NCI-H1417 (cell line): ENCODE results near the gene MICOS13.

Source experiments
- DNase-seq, 3 experiments: peaks; one replicate each; lab custom pipeline; 2025; lab: John Stamatoyannopoulos, UW

Gene MICOS13

GRCh38 chr19:5667751-5668271 is 12.5 kb downstream of the MICOS13 start:
- DNase-seq, result no peak

- no peak for DNase-seq
These were observed 13.2 kb downstream of the MICOS13 start for GRCh38 chr19:5666921-5667610.

- no peak for DNase-seq
These were observed 14.4 kb downstream of the MICOS13 start for GRCh38 chr19:5665781-5666513.

DNA sequence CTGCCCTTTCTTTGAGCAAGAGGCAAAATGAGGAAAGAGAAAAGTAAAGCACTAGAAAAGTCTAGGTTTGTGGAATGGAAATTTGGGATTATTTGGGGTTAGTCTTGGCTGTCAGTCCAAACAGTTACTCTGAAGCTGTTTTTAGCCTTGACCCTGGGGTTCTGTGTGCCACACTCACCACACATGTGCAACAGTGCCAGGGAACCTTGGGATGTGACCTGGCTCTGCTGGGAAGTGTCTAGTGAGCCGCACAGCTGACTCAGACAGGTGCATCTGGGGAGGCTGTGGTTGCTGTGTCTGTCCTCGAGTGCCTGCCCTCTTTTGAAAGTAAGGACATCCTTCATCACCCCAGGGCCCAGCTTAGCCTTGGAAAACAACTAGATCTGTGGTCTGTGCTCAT is 15.8 kb downstream of the MICOS13 start:
- no peak for DNase-seq

DNA sequence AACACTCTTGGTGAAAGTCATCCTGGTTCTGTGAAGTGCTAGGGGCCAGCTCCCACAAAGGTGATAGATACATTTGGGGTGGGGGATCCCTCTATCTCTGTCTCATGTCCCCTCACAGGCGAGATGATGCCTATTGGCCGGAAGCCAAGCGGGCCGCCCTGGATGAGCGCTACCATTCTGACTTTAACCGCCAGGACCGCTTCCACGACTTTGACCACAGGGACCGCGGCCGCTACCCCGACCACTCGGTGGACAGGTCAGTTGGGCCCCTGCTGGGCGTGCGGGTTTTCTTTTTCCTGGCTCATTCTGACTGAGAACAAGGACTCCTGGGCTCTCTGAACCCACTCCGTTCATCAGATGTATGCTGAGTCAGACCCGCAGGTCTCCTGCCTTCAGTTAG is 16.4 kb downstream of the MICOS13 start:
- no peak for DNase-seq

DNA sequence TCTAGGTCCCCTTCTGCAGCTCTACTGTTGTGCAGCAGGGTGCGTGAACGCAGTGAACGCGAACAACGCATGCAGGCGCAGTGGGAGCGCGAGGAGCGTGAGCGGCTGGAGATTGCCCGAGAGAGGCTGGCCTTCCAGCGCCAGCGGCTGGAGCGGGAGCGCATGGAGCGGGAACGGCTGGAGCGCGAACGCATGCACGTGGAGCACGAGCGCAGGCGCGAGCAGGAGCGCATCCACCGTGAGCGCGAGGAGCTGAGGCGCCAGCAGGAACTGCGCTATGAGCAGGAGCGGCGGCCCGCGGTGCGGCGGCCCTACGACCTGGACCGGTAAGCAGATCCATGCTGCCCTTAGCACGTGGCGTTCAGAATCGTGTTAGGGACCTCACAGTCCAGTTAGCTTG is 18.8 kb downstream of the MICOS13 start:
- no peak for DNase-seq

DNA sequence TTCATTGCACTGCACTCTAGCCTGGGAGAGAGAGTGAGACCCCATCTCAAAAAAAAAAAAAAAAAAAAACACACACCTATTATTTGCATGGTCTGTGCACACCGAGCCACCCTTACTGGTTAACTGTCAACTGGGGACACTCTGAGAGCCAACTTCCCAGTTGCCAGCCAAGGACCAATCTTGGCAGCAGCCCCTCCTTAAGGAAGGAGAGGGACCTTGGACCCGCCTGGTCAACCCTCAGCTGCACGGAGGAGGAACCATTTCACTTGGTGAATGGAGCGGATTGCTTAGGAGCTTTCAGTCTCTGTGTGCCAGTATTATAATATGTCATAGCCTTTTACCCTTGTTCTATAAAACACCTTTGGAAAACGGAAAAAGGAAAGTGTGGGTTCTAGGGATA is 24.9 kb downstream of the MICOS13 start:
- DNase-seq, result no peak

GRCh38 chr19:5654931-5655330 is 25.4 kb downstream of the MICOS13 start:
- DNase-seq, result no peak

DNA sequence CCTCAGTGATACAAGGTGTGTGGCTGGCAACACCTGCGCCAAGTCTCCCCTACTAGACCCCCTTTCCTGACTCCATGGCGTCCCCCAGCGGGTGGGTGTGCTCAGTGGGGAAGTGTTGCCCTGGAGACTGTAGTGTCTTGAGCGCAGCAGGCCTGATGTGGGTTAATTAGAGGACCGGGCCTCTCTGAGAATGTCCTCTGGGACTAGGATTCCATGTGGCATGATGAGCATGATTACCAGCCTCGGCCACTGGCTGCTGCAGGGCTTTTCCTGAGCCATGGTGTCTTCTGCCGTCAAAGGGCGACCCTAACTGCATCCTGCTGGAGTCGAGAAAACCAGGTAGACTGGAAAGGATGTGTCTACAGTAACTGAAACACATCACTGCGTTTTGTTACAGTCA is 28.1 kb downstream of the MICOS13 start:
- DNase-seq, result no peak

DNA sequence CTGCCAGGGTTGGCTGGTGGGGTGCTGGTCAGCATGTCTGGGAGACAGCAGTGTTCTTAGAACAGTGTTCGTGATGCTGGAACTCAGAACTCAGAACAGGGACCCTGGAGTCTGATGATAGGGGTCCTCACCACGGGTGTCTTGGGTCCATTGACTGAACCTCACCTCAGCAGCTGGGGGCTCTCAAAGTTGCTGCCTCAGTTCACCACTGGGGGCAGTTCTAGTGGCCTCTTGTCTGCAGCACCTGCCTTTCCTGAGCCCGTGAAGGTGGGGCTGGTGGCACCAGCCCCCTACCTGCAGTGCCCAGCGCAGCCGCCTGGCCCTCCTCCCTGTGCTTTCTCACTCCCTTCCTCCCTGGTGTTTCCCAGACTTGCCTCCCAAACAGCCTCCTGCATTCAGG is 29.0 kb downstream of the MICOS13 start:
- no peak for DNase-seq

DNA sequence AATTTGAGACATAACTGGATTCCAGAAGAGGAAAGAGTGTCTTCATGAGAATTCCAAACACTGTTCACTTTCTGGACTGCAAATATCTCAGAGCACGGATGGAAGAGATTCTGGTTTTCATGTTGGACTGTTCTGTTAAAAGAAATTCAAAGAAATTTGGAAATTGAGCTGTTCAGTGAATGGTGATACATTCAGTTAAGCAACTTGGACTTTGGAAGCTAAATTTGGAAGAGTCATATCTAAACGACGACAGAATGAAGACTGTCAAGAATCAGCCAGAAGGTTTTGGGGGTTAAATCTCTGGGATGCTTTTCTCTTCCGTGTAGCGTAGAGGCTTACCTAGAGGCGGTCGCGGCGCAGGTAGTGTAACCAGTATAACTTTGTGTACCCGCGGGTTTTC is 31.9 kb downstream of the MICOS13 start:
- DNase-seq, result no peak

DNA sequence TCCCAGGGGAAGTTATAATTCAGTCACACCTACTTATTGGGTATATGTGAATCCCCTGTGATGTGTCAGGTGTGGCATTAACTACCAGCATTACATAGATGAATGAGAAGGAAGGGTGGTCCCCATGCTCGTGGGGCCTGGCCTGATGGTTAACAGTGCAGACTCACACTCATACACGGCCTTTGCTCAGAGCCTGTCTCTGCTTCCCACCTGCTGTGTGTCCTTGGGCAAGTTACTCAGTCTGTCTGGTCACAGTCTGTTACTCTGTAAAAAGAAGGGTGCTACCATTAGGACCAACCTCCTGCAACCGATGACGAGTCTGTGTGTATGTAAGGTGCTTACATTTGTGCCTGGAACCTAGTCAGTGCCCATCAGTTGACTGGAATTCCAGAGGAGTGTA is 33.6 kb downstream of the MICOS13 start:
- no peak for DNase-seq

- peak in 2 of 3 experiments; percentile 50 to 86 for DNase-seq
These were observed 34.9 kb downstream of the MICOS13 start for GRCh38 chr19:5645409-5645808.

DNA sequence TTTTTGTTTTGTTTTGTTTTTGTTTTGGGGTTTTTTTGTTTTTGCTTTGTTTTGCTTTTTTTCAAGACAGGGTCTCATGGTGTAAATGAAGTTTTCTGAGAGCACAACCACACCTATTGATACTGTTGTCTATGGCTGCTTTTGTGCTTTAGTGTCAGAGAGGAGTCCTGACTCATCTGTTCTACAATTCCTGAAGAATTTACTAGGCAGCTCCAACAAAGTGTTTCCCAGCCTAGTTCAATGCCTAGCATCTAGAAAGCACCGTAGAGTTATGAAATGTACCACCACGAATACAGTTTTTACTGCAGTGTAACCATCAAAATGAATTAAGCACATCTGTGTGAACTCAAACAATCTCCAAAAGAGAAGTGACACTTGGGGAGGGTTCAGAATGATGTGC is 36.3 kb downstream of the MICOS13 start:
- DNase-seq, result no peak

DNA sequence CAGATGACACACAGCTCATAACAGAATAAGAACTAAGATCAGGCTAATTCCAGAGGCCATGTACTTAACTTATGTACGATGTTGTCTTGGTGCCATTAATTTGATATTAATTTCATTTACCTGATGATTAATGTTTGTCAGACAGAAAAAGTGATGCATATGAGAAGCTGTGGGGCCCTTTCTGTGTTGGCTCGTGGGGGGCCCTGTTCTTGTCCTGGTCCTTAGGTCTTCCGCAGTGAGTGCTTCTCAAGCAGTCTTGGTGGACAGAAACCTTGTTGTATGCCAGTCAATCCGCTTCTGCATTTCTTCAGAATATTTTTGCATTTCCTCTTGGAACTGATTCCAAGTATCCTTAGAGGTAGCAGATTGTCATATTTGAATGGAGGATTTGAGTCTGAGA is 37.3 kb downstream of the MICOS13 start:
- no peak for DNase-seq

DNA sequence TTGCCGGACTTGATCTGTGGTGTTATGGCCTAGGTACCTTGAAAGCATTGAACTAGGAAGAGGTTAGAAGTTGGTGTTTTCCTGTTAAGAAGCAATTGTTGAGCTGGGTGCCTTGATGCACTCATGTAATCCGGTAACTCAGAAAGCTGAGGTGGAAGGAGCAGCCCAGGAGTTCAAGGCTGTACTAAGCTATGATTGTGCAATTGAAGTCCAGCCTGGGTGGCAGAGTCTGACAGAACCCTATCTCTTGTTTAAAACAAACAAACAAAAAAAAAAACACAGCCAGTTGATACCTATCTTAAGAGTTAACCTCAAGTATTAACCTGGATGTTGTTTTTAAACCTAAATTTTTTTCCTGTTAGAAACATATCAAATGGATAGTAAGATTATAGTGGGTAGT is 38.1 kb downstream of the MICOS13 start:
- DNase-seq, result no peak

- no peak for DNase-seq
These were observed 39.1 kb downstream of the MICOS13 start for GRCh38 chr19:5641171-5641570.

- DNase-seq, result no peak
These were observed 42.3 kb downstream of the MICOS13 start for GRCh38 chr19:5637971-5638370.

DNA sequence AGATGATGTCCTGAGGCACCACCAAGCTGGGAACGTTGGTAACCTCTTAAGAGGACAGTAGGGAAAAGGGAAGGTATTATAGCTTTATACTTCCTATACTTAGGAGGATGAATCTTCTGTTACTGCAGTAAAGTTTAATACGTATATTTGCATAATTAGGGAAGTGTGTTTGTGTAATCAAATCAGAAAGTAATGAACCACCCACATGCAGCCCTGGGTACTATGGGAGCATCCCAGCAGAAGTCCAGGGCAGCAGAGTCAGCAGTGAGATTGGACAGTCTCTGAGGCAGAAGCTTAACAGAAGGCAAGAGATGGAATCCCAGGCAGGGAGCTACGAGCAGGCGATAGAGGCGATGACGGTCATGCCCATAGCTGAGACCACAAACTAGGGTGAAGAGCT is 44.9 kb downstream of the MICOS13 start:
- DNase-seq, result no peak

GRCh38 chr19:5632657-5633056 is 47.7 kb downstream of the MICOS13 start:
- DNase-seq, result no peak

DNA sequence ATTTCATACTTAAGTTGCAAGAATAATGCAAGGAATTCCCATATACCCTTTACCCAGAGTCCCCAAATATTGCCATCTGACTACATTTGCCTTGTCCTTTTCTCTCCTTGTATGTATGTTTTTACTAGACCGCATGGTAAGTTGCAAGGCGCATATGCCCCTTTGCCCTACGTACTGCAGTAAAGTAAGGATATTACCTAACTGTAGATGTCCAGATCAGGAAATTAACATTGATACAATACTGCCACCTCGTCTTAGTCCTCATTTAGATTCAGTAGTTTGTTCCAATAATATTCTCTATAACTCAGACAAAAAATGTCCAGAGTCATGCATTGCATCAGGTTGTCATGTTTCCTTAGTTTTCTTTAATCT is 48.1 kb downstream of the MICOS13 start:
- no peak for DNase-seq

DNA sequence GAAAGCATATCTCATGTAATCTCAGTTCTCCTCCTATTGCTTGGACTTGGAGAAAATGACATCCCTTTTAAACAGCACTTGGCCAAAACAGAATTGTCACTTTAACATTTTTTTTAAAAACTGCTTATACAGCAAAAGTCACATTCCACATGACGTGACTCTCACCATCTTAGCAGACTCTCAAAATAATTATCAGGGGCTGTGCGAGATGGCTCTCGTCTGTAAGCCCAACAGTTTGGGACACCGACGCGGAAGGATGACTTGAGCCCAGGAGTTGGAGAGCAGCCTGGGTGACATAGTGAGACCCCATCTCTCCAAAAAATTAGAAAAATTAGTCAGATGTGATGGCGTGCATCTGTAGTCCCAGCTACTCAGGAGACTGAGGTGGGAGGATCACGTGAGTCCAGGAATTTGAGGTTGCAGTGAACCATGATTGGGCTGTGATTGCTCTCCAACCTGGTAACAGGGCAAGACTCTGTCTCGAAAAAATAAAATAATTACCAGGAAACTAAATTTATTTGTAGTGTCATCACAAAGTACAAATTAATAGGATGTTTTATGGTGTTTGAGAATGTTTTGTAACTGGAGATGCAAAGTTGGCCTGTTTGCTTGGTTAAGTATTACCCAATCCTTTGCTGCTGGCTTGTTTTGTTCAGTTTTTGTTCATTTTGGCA is 48.6 kb downstream of the MICOS13 start:
- DNase-seq, result no peak

DNA sequence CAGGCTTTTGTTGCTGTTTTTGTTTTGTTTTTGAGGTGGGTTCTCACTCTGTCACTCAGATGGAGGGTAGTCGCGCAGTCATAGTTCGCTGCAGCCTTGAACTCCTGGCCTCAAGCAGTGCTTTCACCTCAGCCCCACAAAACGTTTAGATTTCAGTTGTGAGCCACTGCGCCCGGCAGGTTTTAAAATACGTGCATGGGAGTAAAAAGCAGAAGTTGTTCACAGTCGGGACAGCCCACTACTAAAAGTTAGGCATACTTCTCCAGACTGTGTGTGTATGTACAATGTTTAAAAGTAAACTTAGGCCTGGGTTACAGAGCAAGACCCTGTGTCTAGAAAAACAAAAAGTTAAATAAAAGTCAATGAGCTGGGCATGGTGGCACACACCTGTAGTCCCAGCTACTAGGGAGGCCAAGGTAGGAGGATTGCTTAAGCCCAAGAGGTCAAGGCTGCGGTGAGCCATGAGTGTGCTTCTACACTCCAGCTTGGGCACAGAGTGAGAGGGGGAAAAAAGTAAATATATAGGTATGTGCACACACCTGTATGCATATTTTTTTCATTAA is 51.3 kb downstream of the MICOS13 start:
- no peak for DNase-seq
